Tibial nerve (tissue), 4 donors: ENCODE data around the gene TOP2B. TPM values are rescaled to one million over a fixed set of nuclear protein-coding genes. Genes with fewer than 3 reads are reported as not detected.

Source experiments
- DNase-seq, 2 donors: peaks; one replicate each; pipeline ENCODE4 v3.0.0-alpha.2; 2019; ENCODE audit warnings: low spot score in 2 of 2
- H3K27ac ChIP-seq, 4 donors: fragments of 200-600 bp; sonication (generic) in 3 of 4; one replicate each; pipeline ENCODE4 v1.5.1; 2017 to 2019; ENCODE audit warnings: mild to moderate bottlenecking in 1 of 4
- H3K27me3 ChIP-seq, 2 donors: fragments of 200-600 bp; sonication (generic) in 1 of 2; one replicate each; pipeline versions ENCODE4 v1.5.1 to v1.6.0; 2017 to 2019
- H3K36me3 ChIP-seq, 3 donors: fragments of 200-600 bp; sonication (generic); one replicate each; pipeline ENCODE4 v1.5.1; 2018 to 2019
- H3K4me1 ChIP-seq, 4 donors: fragments of 200-600 bp; sonication (generic) in 3 of 4; one replicate each; pipeline ENCODE4 v1.5.1; 2017 to 2019
- H3K4me3 ChIP-seq, 4 donors: fragments of 200-600 bp; sonication (generic) in 3 of 4; one replicate each; pipeline ENCODE4 v1.5.1; 2017 to 2019; ENCODE audit warnings: mild to moderate bottlenecking in 1 of 4, moderate library complexity in 1 of 4
- H3K9me3 ChIP-seq, 4 donors: fragments of 200-600 bp; sonication (generic) in 3 of 4; one replicate each; pipeline ENCODE4 v1.5.1; 2017 to 2019
- EP300 ChIP-seq, 2 donors: sonication (generic); formaldehyde crosslinking; IDR thresholded peaks; one replicate each; pipeline ENCODE4 v1.6.1; 2017; ENCODE audit warnings: antibody characterized with exemption in 2 of 2, mild to moderate bottlenecking in 1 of 2
- POLR2A ChIP-seq, 2 donors: fragments of 450-650 bp; IDR thresholded peaks; one replicate each; pipeline ENCODE4 v1.6.1; 2017; ENCODE audit warnings: antibody characterized with exemption in 2 of 2, mild to moderate bottlenecking in 2 of 2, moderate library complexity in 2 of 2
- WGBS, 2 donors: methylation state at CpG; one replicate each; pipeline ENCODE4 v1.1.5; 2018; 5-methylcytosine and 5-hydroxymethylcytosine counted together
- total RNA-seq, 4 donors: library from RNA; depleted of rRNA; stranded (reverse); fragments of >200 nt; gene quantifications; one replicate each; pipeline ENCODE4 v1.1.0, GENCODE V29; 2016
- TF ChIP-seq, protein P1 (sequence below), 5 experiments: fragments of 200-600 bp in 3 of 5; fragments of 450-650 bp in 2 of 5; sonication (generic) in 3 of 5; IDR thresholded peaks; one replicate each; pipeline ENCODE4 v1.5.1; 2016 to 2019; ENCODE audit warnings: antibody characterized with exemption in 5 of 5, mild to moderate bottlenecking in 3 of 5, moderate library complexity in 2 of 5

Gene TOP2B
- total RNA-seq, 4 donors from 2014 or later: 85.3 to 121 (median 99.3) TPM

DNA sequence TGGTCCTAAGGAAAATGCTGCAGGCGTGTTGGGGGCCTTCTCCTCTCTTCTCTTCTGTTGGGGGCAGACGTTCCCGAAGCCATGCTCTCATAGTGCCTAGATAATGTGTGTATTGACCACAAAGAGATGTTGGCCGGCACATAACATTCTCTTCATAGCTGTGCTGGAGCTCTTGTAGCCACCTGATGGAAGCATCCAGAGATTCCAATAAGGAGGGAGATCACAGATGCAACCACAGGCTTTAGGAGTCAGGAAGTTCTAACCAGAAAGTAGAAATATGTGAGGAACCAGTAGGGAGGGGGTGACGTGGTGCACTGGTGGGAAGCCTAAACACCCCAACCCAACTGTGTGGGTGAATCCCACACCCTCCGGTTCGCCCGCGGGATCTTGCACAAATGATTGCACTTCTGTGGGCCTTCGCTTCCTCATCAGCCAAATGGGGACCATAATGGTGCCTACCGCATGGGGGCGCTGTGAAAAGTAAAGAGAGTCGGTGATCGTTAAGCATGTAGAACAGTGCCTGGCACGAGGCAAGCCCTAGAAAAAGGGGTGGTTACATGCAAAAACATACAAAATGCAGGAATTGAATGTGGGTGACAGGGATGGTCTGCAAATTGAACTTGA is 87.8 kb downstream of the TOP2B start:
- Histone ChIP-seq H3K4me3 (no peak overlapping the region), H3K27me3 (no peaks in the 10 kb centered on the region), H3K9me3 (no peaks in the 10 kb centered on the region), H3K36me3 (peaks cover 0 to 52% (median 0%) of the 10 kb centered on the region in 3 donors), H3K27ac (no peak overlapping the region), H3K4me1 (peaks cover 0 to 11% (median 0%) of the 10 kb centered on the region in 4 donors)
- no peak for DNase-seq
- WGBS, 2 donors: 81 to 82% methylated on average over 15 of the region's 15 CpGs
- TF ChIP-seq EP300 (IDR thresholded peaks at IDR 0.05) (no peak), POLR2A (IDR thresholded peaks at IDR 0.05) (no peak)
- TF ChIP-seq, protein P1, sequence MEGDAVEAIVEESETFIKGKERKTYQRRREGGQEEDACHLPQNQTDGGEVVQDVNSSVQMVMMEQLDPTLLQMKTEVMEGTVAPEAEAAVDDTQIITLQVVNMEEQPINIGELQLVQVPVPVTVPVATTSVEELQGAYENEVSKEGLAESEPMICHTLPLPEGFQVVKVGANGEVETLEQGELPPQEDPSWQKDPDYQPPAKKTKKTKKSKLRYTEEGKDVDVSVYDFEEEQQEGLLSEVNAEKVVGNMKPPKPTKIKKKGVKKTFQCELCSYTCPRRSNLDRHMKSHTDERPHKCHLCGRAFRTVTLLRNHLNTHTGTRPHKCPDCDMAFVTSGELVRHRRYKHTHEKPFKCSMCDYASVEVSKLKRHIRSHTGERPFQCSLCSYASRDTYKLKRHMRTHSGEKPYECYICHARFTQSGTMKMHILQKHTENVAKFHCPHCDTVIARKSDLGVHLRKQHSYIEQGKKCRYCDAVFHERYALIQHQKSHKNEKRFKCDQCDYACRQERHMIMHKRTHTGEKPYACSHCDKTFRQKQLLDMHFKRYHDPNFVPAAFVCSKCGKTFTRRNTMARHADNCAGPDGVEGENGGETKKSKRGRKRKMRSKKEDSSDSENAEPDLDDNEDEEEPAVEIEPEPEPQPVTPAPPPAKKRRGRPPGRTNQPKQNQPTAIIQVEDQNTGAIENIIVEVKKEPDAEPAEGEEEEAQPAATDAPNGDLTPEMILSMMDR (IDR thresholded peaks at IDR 0.05): no peak

DNA sequence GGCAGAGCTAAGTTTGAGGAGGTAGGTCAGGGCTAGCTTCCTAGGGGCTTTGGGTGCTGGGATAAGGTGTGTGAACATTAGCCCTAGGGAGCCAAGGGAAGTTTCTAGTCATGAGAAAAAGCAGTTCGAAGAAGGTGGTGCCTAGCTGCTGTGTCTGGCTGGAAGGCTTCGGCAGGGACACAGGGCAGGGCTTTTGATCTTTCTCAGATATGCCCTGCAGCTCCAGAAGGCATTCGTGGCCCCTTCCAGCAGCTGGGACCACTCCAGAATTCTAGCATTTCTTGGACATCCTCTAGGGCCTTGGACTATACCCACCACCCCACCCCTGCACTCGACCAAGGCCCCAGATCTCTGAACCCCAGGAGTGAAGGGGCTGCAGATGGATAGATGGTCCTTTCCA is 88.6 kb downstream of the TOP2B start:
- H3K9me3 ChIP-seq: no peaks in the 10 kb centered on the region
- no peak overlapping the region for H3K4me3 ChIP-seq
- no peak overlapping the region for H3K27ac ChIP-seq
- DNase-seq: no peak
- peaks cover 0 to 11% (median 0%) of the 10 kb centered on the region in 4 donors for H3K4me1 ChIP-seq
- no peaks in the 10 kb centered on the region for H3K27me3 ChIP-seq
- TF ChIP-seq, protein P1 (IDR thresholded peaks at IDR 0.05): no peak
- TF ChIP-seq POLR2A (IDR thresholded peaks at IDR 0.05): no peak
- TF ChIP-seq EP300 (IDR thresholded peaks at IDR 0.05): no peak
- WGBS, 2 donors: 60 to 82% methylated on average over 4 of the region's 4 CpGs
- H3K36me3 ChIP-seq: peaks cover 0 to 50% (median 0%) of the 10 kb centered on the region in 3 donors

DNA sequence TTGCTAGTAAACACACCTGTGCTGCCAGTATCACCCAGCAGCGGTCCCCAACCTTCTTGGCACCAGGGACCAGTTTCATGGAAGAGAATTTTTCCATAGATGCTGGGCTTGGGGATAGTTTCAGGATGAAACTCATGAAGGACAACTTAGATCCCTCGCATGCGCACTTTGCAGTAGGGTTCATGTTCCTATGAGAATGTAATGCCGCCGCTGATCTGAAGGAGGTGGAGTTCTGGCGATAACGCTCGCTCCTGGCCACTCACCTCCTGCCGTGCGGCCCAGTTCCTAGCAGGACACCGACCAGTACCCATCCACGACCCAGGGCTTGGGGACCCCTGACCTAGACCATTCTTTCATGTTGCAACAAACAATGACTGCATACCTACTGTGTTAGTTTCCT is 89.7 kb downstream of the TOP2B start:
- no peak for DNase-seq
- WGBS, 2 donors: 94 to 97% methylated on average over 12 of the region's 12 CpGs
- Histone ChIP-seq H3K36me3 (peaks cover 0 to 51% (median 0%) of the 10 kb centered on the region in 3 donors), H3K27me3 (no peaks in the 10 kb centered on the region), H3K4me3 (no peak overlapping the region), H3K9me3 (no peaks in the 10 kb centered on the region), H3K27ac (no peak overlapping the region), H3K4me1 (peaks cover 0 to 11% (median 0%) of the 10 kb centered on the region in 4 donors)
- no peak for TF ChIP-seq POLR2A (IDR thresholded peaks at IDR 0.05)

DNA sequence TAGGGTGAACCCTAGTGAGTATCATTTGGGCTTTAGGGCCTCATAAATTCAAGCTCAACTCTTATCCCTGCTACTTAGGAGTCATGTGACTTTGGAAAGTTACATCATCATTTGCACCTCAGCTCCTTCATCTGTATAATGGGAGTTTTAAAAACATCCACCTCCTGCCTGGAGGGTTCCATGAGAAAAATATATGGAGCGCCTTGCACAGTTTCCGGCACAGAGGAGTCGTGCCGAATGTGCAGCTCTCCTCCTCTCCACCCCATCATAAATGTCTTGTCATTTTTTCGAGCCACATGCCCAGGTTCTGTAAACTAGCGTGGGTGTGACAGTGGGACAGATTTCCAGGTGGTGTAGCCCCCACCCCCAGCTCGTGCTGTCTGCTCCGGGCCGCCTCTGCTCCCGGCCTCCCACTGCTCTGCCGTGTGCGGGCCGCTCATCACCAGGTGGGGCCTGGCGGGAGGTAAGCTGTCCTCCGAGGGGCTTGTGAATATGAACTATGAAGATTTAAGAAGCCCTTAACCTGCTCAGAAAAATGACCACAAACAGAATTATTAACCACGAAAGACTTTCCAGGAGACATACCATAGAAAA is 90.4 kb downstream of the TOP2B start:
- no peaks in the 10 kb centered on the region for H3K9me3 ChIP-seq
- no peak overlapping the region for H3K4me3 ChIP-seq
- no peaks in the 10 kb centered on the region for H3K27me3 ChIP-seq
- TF ChIP-seq, protein P1 (IDR thresholded peaks at IDR 0.05): no peak
- TF ChIP-seq EP300 (IDR thresholded peaks at IDR 0.05) (no peak), POLR2A (IDR thresholded peaks at IDR 0.05) (no peak)
- peaks cover 0 to 59% (median 0%) of the 10 kb centered on the region in 3 donors for H3K36me3 ChIP-seq
- 95% methylated on average over 16 of the region's 16 CpGs for WGBS, 2 donors
- no peak for DNase-seq
- H3K4me1 ChIP-seq: peaks cover 0 to 11% (median 0%) of the 10 kb centered on the region in 4 donors
- H3K27ac ChIP-seq: peak overlapping the region in 1 of 4 donors; percentile 56

DNA sequence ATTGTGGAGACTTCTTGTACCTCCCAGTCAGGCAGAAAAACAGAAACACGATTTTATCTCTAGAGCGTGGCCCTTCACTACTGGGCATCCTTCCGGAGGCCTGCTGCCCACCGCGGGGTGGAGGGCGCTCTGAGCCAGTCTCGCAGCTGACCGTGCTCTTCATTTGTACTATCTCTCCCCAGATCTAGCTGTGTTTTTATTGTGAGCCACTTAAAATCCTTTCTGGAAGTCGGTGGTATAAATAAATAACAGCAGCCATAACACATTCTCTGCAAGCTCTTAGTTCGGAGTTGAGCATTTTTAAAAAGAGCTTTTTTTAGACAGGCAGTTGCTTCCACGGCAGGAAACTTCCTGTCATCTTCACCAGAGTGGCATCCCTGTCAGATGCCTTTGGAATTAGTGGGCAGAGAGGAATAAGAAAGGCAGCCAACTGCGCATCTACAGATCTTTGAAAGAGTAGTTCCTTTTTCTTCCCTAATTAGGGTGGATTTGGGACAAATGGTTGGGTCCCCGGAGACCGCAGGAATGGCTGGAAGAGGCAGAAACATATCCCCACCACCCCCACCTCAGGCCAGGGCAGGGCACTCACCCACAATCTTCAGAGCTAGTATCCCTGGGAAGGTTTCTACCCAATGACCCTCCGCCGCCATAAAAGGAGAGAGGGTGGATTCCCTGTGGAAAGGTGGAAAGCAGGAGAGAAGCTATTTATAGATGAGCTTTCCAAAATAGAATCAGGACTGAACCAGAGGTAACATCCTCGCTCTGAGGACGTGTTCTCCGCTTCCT is 91.1 kb downstream of the TOP2B start:
- WGBS, 2 donors: 69 to 77% methylated on average over 19 of the region's 19 CpGs
- peaks cover 0 to 59% (median 0%) of the 10 kb centered on the region in 3 donors for H3K36me3 ChIP-seq
- no peak overlapping the region for H3K4me3 ChIP-seq
- H3K9me3 ChIP-seq: no peaks in the 10 kb centered on the region
- no peak for DNase-seq
- H3K4me1 ChIP-seq: peaks cover 0 to 11% (median 0%) of the 10 kb centered on the region in 4 donors
- no peaks in the 10 kb centered on the region for H3K27me3 ChIP-seq
- TF ChIP-seq POLR2A (IDR thresholded peaks at IDR 0.05) (no peak), EP300 (IDR thresholded peaks at IDR 0.05) (no peak)
- TF ChIP-seq, protein P1 (IDR thresholded peaks at IDR 0.05): no peak
- peak overlapping the region in 2 of 4 donors; percentile 22 to 56 for H3K27ac ChIP-seq
